ENCODE measurements around the gene MPO.

- TF ChIP-seq YY1 (IDR thresholded peaks at IDR 0.05) = no peak
- TF ChIP-seq JUND (IDR thresholded peaks at IDR 0.05) = no peak
- no peak for TF ChIP-seq RAD21 (IDR thresholded peaks at IDR 0.05)
- TF ChIP-seq CTCF (IDR thresholded peaks at IDR 0.05; ENCODE audit: low read depth, low read length, missing input control) = no peak
- no peak for TF ChIP-seq NR2F2 (IDR thresholded peaks at IDR 0.05)
- TF ChIP-seq FOXA1 (IDR thresholded peaks at IDR 0.05) = no peak
- TF ChIP-seq TAF1 (conservative IDR thresholded peaks at IDR 0.05) = no peak
- TF ChIP-seq ZBTB33 (IDR thresholded peaks at IDR 0.05) = no peak
- no peak for TF ChIP-seq GABPA (IDR thresholded peaks at IDR 0.05 in 1 of 2, conservative IDR thresholded peaks at IDR 0.05 in 1 of 2)
Measured at GRCh38 chr17:58326609-58327362, 46.1 kb upstream of the MPO start.

All from liver (tissue), 3 donors.